HG02870 (cell line): ENCODE results near the gene SERPINB10.

Source experiments
- ATAC-seq: cut with Tn5 transposase; IDR thresholded peaks from one replicate; pipeline ENCODE4 v1.9.1; 2021; ENCODE audit warnings: mild to moderate bottlenecking, moderate library complexity; ENCODE audit not compliant: unreplicated experiment

The SERPINB10 gene

DNA sequence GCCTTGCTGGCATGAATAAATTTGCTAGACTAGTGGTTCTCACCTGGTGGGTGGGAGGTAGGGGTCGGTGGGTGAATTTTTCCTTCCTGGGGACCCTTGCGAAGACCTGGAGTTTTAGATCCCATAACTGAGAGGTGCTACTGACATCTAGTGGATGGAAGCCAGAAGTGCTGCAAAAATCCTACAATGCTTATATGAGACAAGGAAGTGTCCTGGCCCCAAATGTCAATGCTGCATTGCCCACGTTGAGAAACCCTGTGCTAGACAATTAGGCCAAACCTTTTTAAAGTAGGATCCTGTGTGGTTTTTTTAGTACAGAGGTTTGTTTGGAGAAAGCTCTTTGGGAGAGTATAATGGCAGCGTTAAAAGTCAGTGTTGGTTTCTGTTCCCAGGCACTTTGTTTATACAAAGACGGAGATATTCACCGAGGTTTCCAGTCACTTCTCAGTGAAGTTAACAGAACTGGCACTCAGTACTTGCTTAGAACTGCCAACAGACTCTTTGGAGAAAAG, 71.7 kb downstream of the SERPINB10 start:
- ATAC-seq: peak; percentile 35

DNA sequence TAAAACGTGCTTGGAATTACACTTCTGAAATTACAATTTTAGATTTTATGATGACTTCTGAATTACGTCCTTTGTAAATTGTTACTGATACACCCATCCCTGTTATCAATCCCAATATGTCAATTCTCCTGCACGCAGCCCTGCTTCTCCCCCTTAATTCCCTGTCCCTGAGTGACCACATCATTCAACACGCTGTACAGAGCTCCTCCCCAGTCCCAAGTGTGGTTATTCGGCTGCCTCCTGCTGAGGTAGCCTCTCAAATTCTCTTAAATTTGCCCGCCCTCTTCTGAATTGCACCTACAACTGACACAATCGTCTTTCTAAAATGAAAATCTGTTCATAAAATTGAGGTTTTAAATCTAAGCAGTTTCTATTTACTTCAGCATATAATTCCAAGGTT, 72.3 kb downstream of the SERPINB10 start:
- ATAC-seq: no peak

DNA sequence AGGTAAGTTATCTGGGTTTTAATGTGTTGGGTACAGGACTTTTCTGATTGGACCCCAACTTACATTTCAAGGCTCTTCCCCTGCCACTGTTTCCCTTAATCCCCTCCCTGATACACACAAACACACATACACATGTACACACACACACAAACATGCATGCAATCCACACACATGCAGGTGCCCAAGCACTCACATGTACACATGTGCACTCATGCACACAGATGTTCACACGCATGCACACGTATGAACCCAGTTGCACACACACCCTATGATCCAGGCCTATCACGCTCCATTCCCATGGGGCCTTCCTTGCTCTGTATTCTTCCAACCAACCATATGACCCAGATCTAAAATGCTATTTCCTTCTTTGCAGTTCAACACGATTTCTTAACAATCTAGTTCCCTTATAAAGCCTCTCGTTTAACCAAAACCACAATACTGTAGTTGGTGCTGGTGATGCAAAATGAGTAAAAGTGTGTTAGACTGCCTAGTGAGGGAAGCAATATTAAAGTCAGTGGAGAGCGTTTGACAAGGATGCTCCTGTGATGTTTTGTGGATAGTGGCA, 73.2 kb downstream of the SERPINB10 start:
- ATAC-seq: no peak

DNA sequence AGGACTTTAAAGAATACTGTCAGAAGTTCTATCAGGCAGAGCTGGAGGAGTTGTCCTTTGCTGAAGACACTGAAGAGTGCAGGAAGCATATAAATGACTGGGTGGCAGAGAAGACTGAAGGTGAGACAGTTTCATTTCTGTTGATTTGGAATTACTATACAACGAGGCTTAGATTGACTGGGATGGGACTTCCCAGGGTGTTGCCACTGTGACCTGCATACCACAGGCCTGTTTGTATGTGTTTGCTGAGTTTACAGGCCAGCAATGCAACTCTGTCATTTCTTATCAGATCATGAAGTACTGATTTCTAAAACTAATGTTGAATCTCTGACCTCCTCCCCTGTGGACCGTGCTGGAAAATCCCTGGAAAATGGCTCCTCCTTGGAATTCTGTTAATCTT, 74.0 kb downstream of the SERPINB10 start:
- ATAC-seq: peak; percentile 51

DNA sequence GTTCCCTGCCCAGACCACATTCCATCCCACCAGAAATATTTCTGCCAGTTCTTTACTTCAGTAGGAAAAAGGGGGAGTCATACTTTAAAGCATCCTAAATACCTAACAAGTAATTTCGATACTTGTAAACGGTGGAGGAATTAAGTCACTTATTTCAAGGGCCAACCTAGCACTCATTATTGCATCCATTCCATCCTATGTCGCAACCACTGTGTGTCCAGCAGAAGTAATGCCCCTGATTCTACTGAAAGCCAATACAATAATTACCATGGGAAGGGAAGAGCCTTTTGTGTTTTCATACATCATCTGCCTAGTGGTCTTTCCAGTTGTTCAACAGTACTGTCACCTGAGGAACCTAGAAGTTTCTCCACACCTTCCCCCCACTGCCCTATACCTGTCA, 74.6 kb downstream of the SERPINB10 start:
- ATAC-seq: no peak
